Measurements from ENCODE around the gene SLC4A7.

GRCh38 chr3:27532426-27533260 lies 48.5 kb upstream of the SLC4A7 start:
- TF ChIP-seq EZH2 (IDR thresholded peaks at IDR 0.05; ENCODE audit: insufficient read depth, poor library complexity, severe bottlenecking) = no peak
- TF ChIP-seq EZH2phosphoT487 (IDR thresholded peaks at IDR 0.05; ENCODE audit: insufficient read depth, low read depth) = no peak
